KMS-11 (cell line): Measurements from ENCODE around the gene TIAL1.

Source experiments
- H2AFZ ChIP-seq: fragments of 200-600 bp; sonication (generic); 2 replicates; pipeline ENCODE4 v1.6.1; 2016; ENCODE audit warnings: antibody characterized with exemption, mixed run types, low read depth
- H3K27ac ChIP-seq: fragments of 200-600 bp; sonication (generic); 2 replicates; pipeline ENCODE4 v1.6.1; 2016; ENCODE audit warnings: mild to moderate bottlenecking, mixed run types
- H3K27me3 ChIP-seq: fragments of 200-600 bp; sonication (generic); 2 replicates; pipeline ENCODE4 v1.6.1; 2017; ENCODE audit warnings: mild to moderate bottlenecking, low read depth, mixed run types, moderate library complexity; ENCODE audit not compliant: insufficient read depth
- H3K36me3 ChIP-seq: fragments of 200-600 bp; sonication (generic); 2 replicates; pipeline ENCODE4 v1.6.1; 2017; ENCODE audit warnings: mild to moderate bottlenecking, mixed run types; ENCODE audit not compliant: insufficient read depth
- H3K4me1 ChIP-seq: fragments of 200-600 bp; sonication (generic); 2 replicates; pipeline ENCODE4 v1.6.1; 2016; ENCODE audit warnings: mild to moderate bottlenecking, low read depth, mixed run types; ENCODE audit not compliant: poor library complexity, severe bottlenecking
- H3K4me2 ChIP-seq: fragments of 200-600 bp; sonication (generic); 2 replicates; pipeline ENCODE4 v1.7.0; 2016; ENCODE audit warnings: mild to moderate bottlenecking, mixed run types
- H3K4me3 ChIP-seq: fragments of 200-600 bp; sonication (generic); IDR thresholded peaks from 2 replicates; pipeline ENCODE4 v1.6.1; 2017; ENCODE audit warnings: low read depth, low read length, mixed read lengths; ENCODE audit not compliant: insufficient read depth
- H3K79me2 ChIP-seq: fragments of 200-600 bp; sonication (generic); 2 replicates; pipeline ENCODE4 v1.6.1; 2016; ENCODE audit warnings: low read depth, mixed run types; ENCODE audit not compliant: insufficient read depth
- H3K9ac ChIP-seq: fragments of 200-600 bp; sonication (generic); 2 replicates; pipeline ENCODE4 v1.6.1; 2016; ENCODE audit warnings: mild to moderate bottlenecking, mixed run types
- H4K20me1 ChIP-seq: fragments of 200-600 bp; sonication (generic); 2 replicates; pipeline ENCODE4 v1.6.1; 2016; ENCODE audit warnings: mild to moderate bottlenecking, mixed run types; ENCODE audit not compliant: insufficient read depth
- CTCF ChIP-seq: fragments of 200-600 bp; sonication (generic); conservative IDR thresholded peaks from 2 replicates; pipeline ENCODE4 v1.6.1; 2017; ENCODE audit warnings: low read depth, mild to moderate bottlenecking, antibody characterized with exemption, low read length, moderate library complexity, mixed read lengths

TIAL1 gene

DNA sequence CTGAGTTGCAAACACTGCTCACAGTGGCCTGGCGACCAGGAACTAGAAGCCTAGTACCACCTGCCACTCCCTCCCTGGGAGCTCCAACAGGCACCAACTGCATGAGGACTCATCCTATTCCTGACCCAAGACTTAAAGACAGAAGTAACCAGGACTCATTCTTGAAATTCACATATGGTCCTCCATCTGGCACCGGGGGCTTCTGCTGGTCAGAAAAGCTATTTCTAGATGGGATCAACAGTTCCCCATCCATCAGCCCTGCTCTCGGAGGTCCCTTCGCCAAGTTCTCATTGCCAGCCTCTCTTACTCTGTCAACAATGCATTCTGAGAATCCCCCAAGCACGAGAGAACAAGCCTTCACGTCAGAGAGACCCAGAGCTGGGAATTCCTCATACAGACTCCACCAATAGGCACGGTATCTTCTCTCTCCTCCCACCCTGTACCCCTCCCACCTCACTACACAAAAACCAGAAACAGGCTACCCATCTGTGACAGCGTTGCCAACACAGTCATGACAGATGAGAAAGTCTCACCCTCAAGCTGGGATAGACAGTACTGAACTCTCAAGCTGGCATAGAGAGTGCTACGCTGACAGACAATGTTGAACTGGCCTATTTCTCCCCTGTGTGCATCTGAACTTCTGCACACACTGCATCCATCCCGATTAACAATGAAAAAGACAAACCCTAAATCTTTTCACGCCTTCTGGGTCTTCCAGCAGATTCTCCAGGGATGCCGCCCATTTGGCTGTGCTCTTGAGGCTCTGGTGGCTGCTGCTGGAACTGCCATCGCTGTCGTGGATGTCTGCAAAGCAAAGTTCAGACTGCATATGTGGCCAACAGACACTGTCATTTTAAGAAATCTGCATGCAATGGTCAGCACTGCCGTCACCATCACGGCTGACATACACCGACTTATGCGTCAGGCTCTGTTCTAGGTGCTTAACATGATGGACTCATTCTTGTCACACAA is 69.9 kb downstream of the TIAL1 start:
- Histone ChIP-seq H2AFZ (no peak overlapping the region), H3K4me1 (no peaks in the 10 kb centered on the region), H4K20me1 (no peaks in the 10 kb centered on the region), H3K27ac (no peak overlapping the region), H3K4me3 (no peak overlapping the region), H3K36me3 (no peaks in the 10 kb centered on the region), H3K4me2 (no peak overlapping the region), H3K27me3 (no peaks in the 10 kb centered on the region), H3K79me2 (peaks cover 2% of the 10 kb centered on the region; the same call in 1 of the 2 replicates), H3K9ac (no peak overlapping the region)
- TF ChIP-seq CTCF: no peak

- no peak overlapping the region for H3K9ac ChIP-seq
- H3K4me2 ChIP-seq: no peak overlapping the region
- H3K27ac ChIP-seq: no peak overlapping the region
- no peaks in the 10 kb centered on the region for H3K4me1 ChIP-seq
- no peak overlapping the region for H3K4me3 ChIP-seq
- H4K20me1 ChIP-seq: no peaks in the 10 kb centered on the region
- no peak for TF ChIP-seq CTCF
- H3K27me3 ChIP-seq: no peaks in the 10 kb centered on the region
- H3K79me2 ChIP-seq: no peaks in the 10 kb centered on the region; the same call in 1 of the 2 replicates
- H3K36me3 ChIP-seq: no peaks in the 10 kb centered on the region
- no peak overlapping the region for H2AFZ ChIP-seq
Measured at GRCh38 chr10:119526149-119526548, 70.6 kb downstream of the TIAL1 start.

- Histone ChIP-seq H3K4me3 (no peak overlapping the region), H3K27me3 (no peaks in the 10 kb centered on the region), H3K79me2 (no peaks in the 10 kb centered on the region), H3K36me3 (no peaks in the 10 kb centered on the region), H3K27ac (no peak overlapping the region), H2AFZ (no peak overlapping the region), H4K20me1 (no peaks in the 10 kb centered on the region), H3K9ac (no peak overlapping the region), H3K4me2 (no peak overlapping the region), H3K4me1 (no peaks in the 10 kb centered on the region)
- no peak for TF ChIP-seq CTCF
Measured at GRCh38 chr10:119525116-119525515, 71.6 kb downstream of the TIAL1 start.

DNA sequence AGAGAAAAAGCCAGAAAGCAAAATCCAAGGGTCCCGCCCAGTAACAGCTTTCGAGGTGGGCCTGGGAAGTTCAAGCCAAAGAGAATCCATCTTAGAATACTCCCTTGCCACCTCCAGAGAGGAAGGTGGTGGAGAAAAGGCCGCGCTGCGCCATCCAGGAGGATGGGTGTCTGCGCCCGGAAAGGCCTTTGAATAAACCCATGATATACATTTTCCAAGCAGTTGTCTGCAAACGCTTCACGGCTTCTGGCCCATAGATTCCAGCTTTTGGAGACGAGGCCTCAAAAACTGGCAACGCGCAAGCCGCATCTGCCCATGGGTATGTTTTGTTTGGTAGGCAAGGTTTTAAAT is 72.1 kb downstream of the TIAL1 start:
- H3K4me3 ChIP-seq: no peak overlapping the region
- no peak overlapping the region for H2AFZ ChIP-seq
- H4K20me1 ChIP-seq: no peaks in the 10 kb centered on the region
- no peak for TF ChIP-seq CTCF
- no peaks in the 10 kb centered on the region for H3K27me3 ChIP-seq
- H3K9ac ChIP-seq: no peak overlapping the region
- no peaks in the 10 kb centered on the region for H3K36me3 ChIP-seq
- no peak overlapping the region for H3K27ac ChIP-seq
- H3K79me2 ChIP-seq: no peaks in the 10 kb centered on the region
- H3K4me2 ChIP-seq: no peak overlapping the region
- H3K4me1 ChIP-seq: no peaks in the 10 kb centered on the region
